ENCODE measurements around the gene PSMB5.

- TF ChIP-seq, protein P1, sequence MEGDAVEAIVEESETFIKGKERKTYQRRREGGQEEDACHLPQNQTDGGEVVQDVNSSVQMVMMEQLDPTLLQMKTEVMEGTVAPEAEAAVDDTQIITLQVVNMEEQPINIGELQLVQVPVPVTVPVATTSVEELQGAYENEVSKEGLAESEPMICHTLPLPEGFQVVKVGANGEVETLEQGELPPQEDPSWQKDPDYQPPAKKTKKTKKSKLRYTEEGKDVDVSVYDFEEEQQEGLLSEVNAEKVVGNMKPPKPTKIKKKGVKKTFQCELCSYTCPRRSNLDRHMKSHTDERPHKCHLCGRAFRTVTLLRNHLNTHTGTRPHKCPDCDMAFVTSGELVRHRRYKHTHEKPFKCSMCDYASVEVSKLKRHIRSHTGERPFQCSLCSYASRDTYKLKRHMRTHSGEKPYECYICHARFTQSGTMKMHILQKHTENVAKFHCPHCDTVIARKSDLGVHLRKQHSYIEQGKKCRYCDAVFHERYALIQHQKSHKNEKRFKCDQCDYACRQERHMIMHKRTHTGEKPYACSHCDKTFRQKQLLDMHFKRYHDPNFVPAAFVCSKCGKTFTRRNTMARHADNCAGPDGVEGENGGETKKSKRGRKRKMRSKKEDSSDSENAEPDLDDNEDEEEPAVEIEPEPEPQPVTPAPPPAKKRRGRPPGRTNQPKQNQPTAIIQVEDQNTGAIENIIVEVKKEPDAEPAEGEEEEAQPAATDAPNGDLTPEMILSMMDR (IDR thresholded peaks at IDR 0.05) = no peak
- TF ChIP-seq POLR2A (IDR thresholded peaks at IDR 0.05) = no peak
These were observed 40.2 kb upstream of the PSMB5 start for GRCh38 chr14:23074906-23075305.
